ENCODE data around the gene HGS. TPM values are rescaled to one million over a fixed set of nuclear protein-coding genes. Genes with fewer than 3 reads are reported as not detected.

Gene HGS
- total RNA-seq, 1 donor from 2014 or later = 46.2 TPM

GRCh38 chr17:81641825-81642489, 41.9 kb upstream of the HGS start:
- Mint-ChIP-seq H3K36me3 (no peaks in the 10 kb centered on the region), H3K4me1 (peaks cover 7% of the 10 kb centered on the region), H3K9me3 (no peaks in the 10 kb centered on the region), H3K27me3 (ENCODE audit: insufficient read depth, low read depth) (peaks cover 2% of the 10 kb centered on the region), H3K27ac (peak overlapping the region; percentile 78), H3K4me3 (no peak overlapping the region)
- Histone ChIP-seq H3K36me3 (no peaks in the 10 kb centered on the region), H3F3A (ENCODE audit: low read depth) (no peaks in the 10 kb centered on the region), H3K9ac (no peak overlapping the region), H3K4me2 (no peak overlapping the region), H3K27ac (no peak overlapping the region), H3K4me3 (no peak overlapping the region), H3K4me1 (no peaks in the 10 kb centered on the region), H3K79me2 (ENCODE audit: low read depth) (no peaks in the 10 kb centered on the region), H3K27me3 (no peaks in the 10 kb centered on the region), H2AFZ (replicated peaks) (no peak overlapping the region), H4K20me1 (ENCODE audit: low read depth) (no peaks in the 10 kb centered on the region), H3K9me3 (ENCODE audit: low read depth) (no peaks in the 10 kb centered on the region)
- TF ChIP-seq CTCF (IDR thresholded peaks at IDR 0.05) = no peak
- TF ChIP-seq EZH2 (IDR thresholded peaks at IDR 0.05) = no peak
- TF ChIP-seq EZH2phosphoT487 (IDR thresholded peaks at IDR 0.05) = no peak
- no peak for DNase-seq (ENCODE audit: low spot score)

- H3K27me3 Mint-ChIP-seq (ENCODE audit: insufficient read depth, low read depth) = peaks cover 18% of the 10 kb centered on the region
- Histone ChIP-seq H3K27ac (no peak overlapping the region), H3K9me3 (ENCODE audit: low read depth) (no peaks in the 10 kb centered on the region), H4K20me1 (ENCODE audit: low read depth) (no peaks in the 10 kb centered on the region), H3K4me3 (no peak overlapping the region), H3K4me1 (no peaks in the 10 kb centered on the region), H3K9ac (no peak overlapping the region), H3K4me2 (no peak overlapping the region), H3K36me3 (no peaks in the 10 kb centered on the region), H3F3A (ENCODE audit: low read depth) (no peaks in the 10 kb centered on the region), H2AFZ (replicated peaks) (no peak overlapping the region), H3K27me3 (peaks cover 19% of the 10 kb centered on the region), H3K79me2 (ENCODE audit: low read depth) (no peaks in the 10 kb centered on the region)
- no peaks in the 10 kb centered on the region for H3K36me3 Mint-ChIP-seq
- DNase-seq (ENCODE audit: low spot score) = no peak
- H3K9me3 Mint-ChIP-seq = peaks cover 3% of the 10 kb centered on the region
- TF ChIP-seq EZH2phosphoT487 (IDR thresholded peaks at IDR 0.05) (no peak), CTCF (IDR thresholded peaks at IDR 0.05) (no peak), EZH2 (IDR thresholded peaks at IDR 0.05) (no peak)
- H3K27ac Mint-ChIP-seq = no peak overlapping the region
- peaks cover 2% of the 10 kb centered on the region for H3K4me1 Mint-ChIP-seq
- no peak overlapping the region for H3K4me3 Mint-ChIP-seq
These were observed 39.3 kb upstream of the HGS start for GRCh38 chr17:81644496-81644895.

GRCh38 chr17:81644976-81645952, 38.5 kb upstream of the HGS start:
- DNase-seq (ENCODE audit: low spot score) = no peak
- no peak overlapping the region for H3K27ac ChIP-seq
- no peak overlapping the region for H3K9ac ChIP-seq
- no peaks in the 10 kb centered on the region for H3K9me3 ChIP-seq (ENCODE audit: low read depth)
- no peaks in the 10 kb centered on the region for H3F3A ChIP-seq (ENCODE audit: low read depth)
- no peak overlapping the region for H3K4me3 Mint-ChIP-seq
- no peaks in the 10 kb centered on the region for H3K4me1 ChIP-seq
- H3K27me3 Mint-ChIP-seq (ENCODE audit: insufficient read depth, low read depth) = peaks cover 20% of the 10 kb centered on the region
- no peaks in the 10 kb centered on the region for H4K20me1 ChIP-seq (ENCODE audit: low read depth)
- no peak overlapping the region for H3K27ac Mint-ChIP-seq
- H3K79me2 ChIP-seq (ENCODE audit: low read depth) = no peaks in the 10 kb centered on the region
- no peak overlapping the region for H2AFZ ChIP-seq (replicated peaks)
- no peaks in the 10 kb centered on the region for H3K36me3 ChIP-seq
- H3K9me3 Mint-ChIP-seq = peaks cover 3% of the 10 kb centered on the region
- TF ChIP-seq CTCF (IDR thresholded peaks at IDR 0.05) (no peak), EZH2 (IDR thresholded peaks at IDR 0.05) (no peak), EZH2phosphoT487 (IDR thresholded peaks at IDR 0.05) (no peak)
- H3K4me3 ChIP-seq = no peak overlapping the region
- H3K4me2 ChIP-seq = no peak overlapping the region
- H3K36me3 Mint-ChIP-seq = no peaks in the 10 kb centered on the region
- peaks cover 2% of the 10 kb centered on the region for H3K4me1 Mint-ChIP-seq
- peaks cover 19% of the 10 kb centered on the region for H3K27me3 ChIP-seq

Data from neural progenitor cell (in vitro differentiated cells).